C4-2B (cell line): ENCODE results near the gene IQSEC1.

Experiments used
- CTCF ChIP-seq: fragments of 450-650 bp; conservative IDR thresholded peaks from 2 replicates; pipeline ENCODE4 v1.5.1; 2017; ENCODE audit warnings: mild to moderate bottlenecking
- ZFX ChIP-seq: fragments of 450-650 bp; IDR thresholded peaks from 2 replicates; pipeline ENCODE4 v1.6.1; 2017

GRCh38 chr3:12961007-12961696, 112.1 kb downstream of the IQSEC1 start:
- TF ChIP-seq CTCF (no peak), ZFX (no peak)
